CD4-positive, CD25-positive, alpha-beta regulatory T cell (primary cell): ENCODE measurements around the gene OLFML1. TPM values are rescaled to one million over a fixed set of nuclear protein-coding genes. Genes with fewer than 3 reads are reported as not detected.

Experiments used
- ATAC-seq, 2 donors: fragments of 150-1000 bp; cut with Tn5 transposase; one replicate each; pipeline ENCODE4 v1.10.0; 2021; ENCODE audit warnings: low read depth in 2 of 2, moderate number of reproducible peaks in 2 of 2, moderate library complexity in 1 of 2
- DNase-seq, 3 donors: peaks; one replicate each; pipeline versions ENCODE4 v3.0.0 to v3.0.0-alpha.2; 2012 to 2022; ENCODE audit warnings: mixed read lengths in 1 of 3
- H3K27ac ChIP-seq: one replicate; pipeline ENCODE4 v1.7.0; 2013; ENCODE audit warnings: mild to moderate bottlenecking, low read length; ENCODE audit not compliant: insufficient read depth, poor library complexity, severe bottlenecking
- H3K27me3 ChIP-seq: one replicate; pipeline ENCODE4 v1.7.0; 2013; ENCODE audit warnings: low read length; ENCODE audit not compliant: control insufficient read depth, insufficient read depth
- H3K36me3 ChIP-seq: one replicate; pipeline ENCODE4 v1.7.0; 2013; ENCODE audit warnings: mild to moderate bottlenecking, low read length, moderate library complexity; ENCODE audit not compliant: control insufficient read depth, insufficient read depth
- H3K4me1 ChIP-seq: 2 replicates; pipeline ENCODE4 v1.7.0; 2013; ENCODE audit warnings: mild to moderate bottlenecking, low read length; ENCODE audit not compliant: insufficient read depth, control insufficient read depth, poor library complexity, severe bottlenecking
- H3K4me3 ChIP-seq: one replicate; pipeline ENCODE4 v1.7.0; 2013; ENCODE audit warnings: low read depth, mild to moderate bottlenecking, low read length, moderate library complexity
- H3K9me3 ChIP-seq, 2 experiments: 1 replicate in 1 of 2; 2 replicates in 1 of 2; pipeline ENCODE4 v1.7.0; 2013; ENCODE audit warnings: low read length in 2 of 2, mild to moderate bottlenecking in 1 of 2, moderate library complexity in 1 of 2; ENCODE audit not compliant: control insufficient read depth in 2 of 2
- H3K27ac Mint-ChIP-seq, 3 donors: one replicate each; pipeline ENCODE4 v1.8.0; 2020 to 2022; ENCODE audit warnings: mild to moderate bottlenecking in 3 of 3, mixed read lengths in 3 of 3, moderate library complexity in 2 of 3
- H3K27me3 Mint-ChIP-seq: one replicate; pipeline ENCODE4 v1.8.0; 2022; ENCODE audit warnings: mild to moderate bottlenecking, mixed read lengths
- H3K36me3 Mint-ChIP-seq: one replicate; pipeline ENCODE4 v1.8.0; 2020; ENCODE audit warnings: mixed read lengths
- H3K4me1 Mint-ChIP-seq, 4 donors: one replicate each; pipeline ENCODE4 v1.8.0; 2020 to 2022; ENCODE audit warnings: mixed read lengths in 4 of 4, mild to moderate bottlenecking in 1 of 4
- H3K4me3 Mint-ChIP-seq, 4 donors: one replicate each; pipeline ENCODE4 v1.8.0; 2020 to 2022; ENCODE audit warnings: mild to moderate bottlenecking in 4 of 4, mixed read lengths in 4 of 4, moderate library complexity in 3 of 4
- H3K9me3 Mint-ChIP-seq, 7 donors: one replicate each; pipeline ENCODE4 v1.8.0; 2020 to 2022; ENCODE audit warnings: mixed read lengths in 7 of 7, mild to moderate bottlenecking in 3 of 7, moderate library complexity in 2 of 7
- polyA plus RNA-seq, 4 donors: library from polyadenylated mRNA; unstranded; fragments of 300-500 nt; fragmentation: Illumina TruSeq; gene quantifications; one replicate each; pipeline ENCODE4 v1.2.3, GENCODE V29; 2021
- total RNA-seq: library from RNA; stranded (reverse); gene quantifications from one replicate; pipeline ENCODE4 v1.2.3, GENCODE V29; 2022

Gene OLFML1
- total and polyA plus RNA-seq, 5 donors from 2014 or later = 0.10 to 0.13 (median 0.11) TPM; not detected in 2

- H3K27ac Mint-ChIP-seq = peak overlapping the region in 2 of 3 donors; percentile 23 to 70
- Histone ChIP-seq H3K4me1 (no peaks in the 10 kb centered on the region), H3K9me3 (no peaks in the 10 kb centered on the region), H3K27me3 (no peaks in the 10 kb centered on the region), H3K36me3 (no peaks in the 10 kb centered on the region), H3K4me3 (no peak overlapping the region), H3K27ac (no peak overlapping the region)
- peaks cover 0 to 2% (median 0%) of the 10 kb centered on the region in 7 donors for H3K9me3 Mint-ChIP-seq
- H3K36me3 Mint-ChIP-seq = peaks cover 3% of the 10 kb centered on the region
- no peak for ATAC-seq
- peaks cover 12% of the 10 kb centered on the region for H3K27me3 Mint-ChIP-seq
- DNase-seq = peak in 1 of 3 donors; percentile 53
- peak overlapping the region in 1 of 4 donors; percentile 5 for H3K4me3 Mint-ChIP-seq
- peaks cover 0 to 54% (median 15%) of the 10 kb centered on the region in 4 donors for H3K4me1 Mint-ChIP-seq
Measured at GRCh38 chr11:7538031-7538430, 52.7 kb downstream of the OLFML1 start.

GRCh38 chr11:7538466-7539454, 53.5 kb downstream of the OLFML1 start:
- Histone ChIP-seq H3K27me3 (no peaks in the 10 kb centered on the region), H3K9me3 (no peaks in the 10 kb centered on the region), H3K4me3 (no peak overlapping the region), H3K27ac (no peak overlapping the region), H3K4me1 (no peaks in the 10 kb centered on the region), H3K36me3 (no peaks in the 10 kb centered on the region)
- Mint-ChIP-seq H3K36me3 (peaks cover 3% of the 10 kb centered on the region), H3K9me3 (peaks cover 0 to 2% (median 0%) of the 10 kb centered on the region in 7 donors), H3K27me3 (peaks cover 12% of the 10 kb centered on the region), H3K27ac (peak overlapping the region in 1 of 3 donors; percentile 31), H3K4me1 (peaks cover 0 to 52% (median 14%) of the 10 kb centered on the region in 4 donors), H3K4me3 (peak overlapping the region in 1 of 4 donors; percentile 7)
- ATAC-seq (no peak), DNase-seq (no peak)

DNA sequence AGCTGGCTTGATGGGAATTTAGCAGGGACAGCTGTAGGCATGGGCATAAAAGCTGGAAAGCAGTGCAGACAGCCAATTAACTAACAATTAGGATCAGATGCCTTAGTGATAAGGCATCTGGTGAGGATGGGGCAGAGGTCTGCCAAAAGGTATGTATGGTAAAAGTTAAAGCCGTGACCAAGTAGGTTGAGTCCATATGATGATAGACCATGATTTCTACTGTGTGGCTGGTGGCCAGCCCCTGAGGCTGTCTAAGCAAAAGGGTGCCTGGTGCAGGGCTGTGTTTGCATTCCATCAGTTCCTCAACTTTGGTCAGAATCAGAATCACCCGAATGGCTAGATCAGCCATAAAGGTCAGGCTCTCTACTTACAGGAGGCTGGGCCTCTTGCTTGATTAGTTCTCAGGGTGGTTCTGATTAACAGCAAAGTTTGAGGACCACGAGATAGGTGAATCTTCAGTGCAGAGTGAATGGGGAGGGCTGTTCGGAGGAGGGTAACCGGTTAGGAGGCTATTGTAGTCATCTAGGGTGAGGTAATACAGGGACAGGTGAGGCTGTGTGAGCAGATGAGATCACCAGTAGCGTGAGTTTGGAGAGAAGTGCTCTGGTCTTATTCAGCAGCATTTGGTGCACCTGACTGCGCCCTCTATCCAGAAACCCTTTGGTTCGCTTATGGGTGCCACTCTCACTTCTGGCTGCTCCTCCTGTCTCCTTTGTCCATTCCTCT, 55.7 kb downstream of the OLFML1 start:
- H3K4me3 Mint-ChIP-seq = no peak overlapping the region

GRCh38 chr11:7543302-7543701, 58.0 kb downstream of the OLFML1 start:
- no peak for DNase-seq
- H3K9me3 ChIP-seq = no peaks in the 10 kb centered on the region
- H3K4me3 ChIP-seq = no peak overlapping the region
- H3K27ac ChIP-seq = no peak overlapping the region
- H3K27me3 ChIP-seq = no peaks in the 10 kb centered on the region
- Mint-ChIP-seq H3K9me3 (peaks cover 0 to 2% (median 0%) of the 10 kb centered on the region in 7 donors), H3K36me3 (no peaks in the 10 kb centered on the region), H3K4me3 (no peak overlapping the region), H3K27ac (no peak overlapping the region), H3K27me3 (peaks cover 8% of the 10 kb centered on the region), H3K4me1 (peaks cover 0 to 18% (median 3%) of the 10 kb centered on the region in 4 donors)
- no peak for ATAC-seq
- no peaks in the 10 kb centered on the region for H3K36me3 ChIP-seq
- no peaks in the 10 kb centered on the region for H3K4me1 ChIP-seq

More for the DNA sequence above, 55.7 kb downstream of the OLFML1 start:
- DNase-seq = no peak
- H3K4me1 Mint-ChIP-seq = peaks cover 0 to 34% (median 10%) of the 10 kb centered on the region in 4 donors
- H3K9me3 ChIP-seq = no peaks in the 10 kb centered on the region
- H3K36me3 Mint-ChIP-seq = peaks cover 3% of the 10 kb centered on the region
- peaks cover 8% of the 10 kb centered on the region for H3K27me3 Mint-ChIP-seq
- ATAC-seq = no peak
- H3K27me3 ChIP-seq = no peaks in the 10 kb centered on the region
- no peaks in the 10 kb centered on the region for H3K4me1 ChIP-seq
- H3K9me3 Mint-ChIP-seq = peaks cover 0 to 2% (median 0%) of the 10 kb centered on the region in 7 donors
- H3K27ac ChIP-seq = no peak overlapping the region
- H3K36me3 ChIP-seq = no peaks in the 10 kb centered on the region
- H3K4me3 ChIP-seq = no peak overlapping the region
- H3K27ac Mint-ChIP-seq = peak overlapping the region in 1 of 3 donors; percentile 75

GRCh38 chr11:7544021-7544420, 58.7 kb downstream of the OLFML1 start:
- Histone ChIP-seq H3K9me3 (no peaks in the 10 kb centered on the region), H3K4me3 (no peak overlapping the region), H3K36me3 (no peaks in the 10 kb centered on the region), H3K27ac (no peak overlapping the region), H3K27me3 (no peaks in the 10 kb centered on the region), H3K4me1 (no peaks in the 10 kb centered on the region)
- Mint-ChIP-seq H3K27ac (no peak overlapping the region), H3K27me3 (peaks cover 8% of the 10 kb centered on the region), H3K36me3 (no peaks in the 10 kb centered on the region), H3K4me1 (peaks cover 0 to 17% (median 3%) of the 10 kb centered on the region in 4 donors), H3K9me3 (peaks cover 0 to 2% (median 0%) of the 10 kb centered on the region in 7 donors), H3K4me3 (no peak overlapping the region)
- no peak for ATAC-seq
- no peak for DNase-seq

- Mint-ChIP-seq H3K27me3 (no peaks in the 10 kb centered on the region), H3K4me1 (peaks cover 0 to 12% (median 3%) of the 10 kb centered on the region in 4 donors), H3K4me3 (no peak overlapping the region), H3K36me3 (no peaks in the 10 kb centered on the region), H3K27ac (no peak overlapping the region), H3K9me3 (no peaks in the 10 kb centered on the region)
- DNase-seq (no peak), ATAC-seq (no peak)
- Histone ChIP-seq H3K36me3 (no peaks in the 10 kb centered on the region), H3K9me3 (no peaks in the 10 kb centered on the region), H3K4me3 (no peak overlapping the region), H3K27ac (no peak overlapping the region), H3K27me3 (no peaks in the 10 kb centered on the region), H3K4me1 (no peaks in the 10 kb centered on the region)
Measured at GRCh38 chr11:7545611-7546010, 60.3 kb downstream of the OLFML1 start.

- Histone ChIP-seq H3K4me1 (no peaks in the 10 kb centered on the region), H3K27me3 (no peaks in the 10 kb centered on the region), H3K9me3 (no peaks in the 10 kb centered on the region), H3K36me3 (no peaks in the 10 kb centered on the region), H3K27ac (no peak overlapping the region), H3K4me3 (no peak overlapping the region)
- no peaks in the 10 kb centered on the region for H3K36me3 Mint-ChIP-seq
- DNase-seq (no peak), ATAC-seq (no peak)
- no peaks in the 10 kb centered on the region for H3K9me3 Mint-ChIP-seq
- H3K27ac Mint-ChIP-seq = no peak overlapping the region
- peaks cover 0 to 12% (median 1%) of the 10 kb centered on the region in 4 donors for H3K4me1 Mint-ChIP-seq
- no peak overlapping the region for H3K4me3 Mint-ChIP-seq
- no peaks in the 10 kb centered on the region for H3K27me3 Mint-ChIP-seq
Measured at GRCh38 chr11:7546324-7546791, 61.1 kb downstream of the OLFML1 start.
